Fibroblast of pulmonary artery (primary cell): ENCODE results near the gene HLA-DPB1.
A peak's percentile ranks its signal among the peaks of the same experiment; 100 is the strongest.

Source experiments
- DNase-seq: peaks from one replicate; pipeline ENCODE4 v3.0.0-alpha.2; 2010; ENCODE audit warnings: low read depth
- H3K4me3 ChIP-seq: replicated peaks from 2 replicates; pipeline ENCODE4 v1.5.1; 2011; ENCODE audit warnings: low read depth, mild to moderate bottlenecking, control low read depth, low read length, moderate library complexity
- TF ChIP-seq, protein P1 (sequence below): IDR thresholded peaks from 2 replicates; pipeline ENCODE4 v1.5.1; 2011; ENCODE audit warnings: mild to moderate bottlenecking, control low read depth, low read length, inconsistent platforms; ENCODE audit errors: missing control alignments

HLA-DPB1 gene

DNA sequence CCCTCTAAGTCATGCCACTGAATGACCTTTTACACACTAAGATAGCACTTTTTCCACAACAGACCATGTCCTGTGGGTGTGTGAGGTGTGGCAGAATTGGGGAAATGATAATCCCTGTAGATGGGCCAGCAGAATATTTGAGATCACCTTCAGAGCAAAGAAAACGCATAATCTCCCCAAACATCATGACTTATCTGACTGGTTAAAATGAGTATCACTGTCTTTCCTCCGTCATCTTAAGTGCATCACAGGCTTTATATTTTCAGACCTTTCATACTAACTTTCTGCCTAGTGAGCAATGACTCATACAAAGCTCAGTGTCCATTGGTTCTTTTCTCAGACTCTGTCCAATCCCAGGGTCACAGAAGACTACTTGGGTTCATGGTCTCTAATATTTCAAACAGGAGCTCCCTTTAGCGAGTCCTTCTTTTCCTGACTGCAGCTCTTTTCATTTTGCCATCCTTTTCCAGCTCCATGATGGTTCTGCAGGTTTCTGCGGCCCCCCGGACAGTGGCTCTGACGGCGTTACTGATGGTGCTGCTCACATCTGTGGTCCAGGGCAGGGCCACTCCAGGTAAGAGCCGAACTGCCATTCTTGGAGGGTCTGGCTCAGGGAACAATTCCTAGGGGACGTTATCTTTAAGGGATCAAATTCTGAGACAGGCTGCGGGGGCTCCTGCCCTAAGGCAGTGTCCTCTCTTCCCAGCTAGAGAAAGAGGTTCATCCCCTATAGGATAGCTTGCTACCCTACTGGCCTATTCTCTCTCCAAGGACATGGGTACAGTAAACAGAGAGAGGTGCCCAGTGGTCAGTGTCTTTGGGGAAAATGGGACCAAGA, at the start of gene HLA-DPB1:
Gene HLA-DPB1, plus strand, starts transcription at position 423 of the 838 bp plus-strand sequence. Its CDS starts 52 bp downstream, at position 475.
- peak; percentile 60 for DNase-seq
- TF ChIP-seq, protein P1, sequence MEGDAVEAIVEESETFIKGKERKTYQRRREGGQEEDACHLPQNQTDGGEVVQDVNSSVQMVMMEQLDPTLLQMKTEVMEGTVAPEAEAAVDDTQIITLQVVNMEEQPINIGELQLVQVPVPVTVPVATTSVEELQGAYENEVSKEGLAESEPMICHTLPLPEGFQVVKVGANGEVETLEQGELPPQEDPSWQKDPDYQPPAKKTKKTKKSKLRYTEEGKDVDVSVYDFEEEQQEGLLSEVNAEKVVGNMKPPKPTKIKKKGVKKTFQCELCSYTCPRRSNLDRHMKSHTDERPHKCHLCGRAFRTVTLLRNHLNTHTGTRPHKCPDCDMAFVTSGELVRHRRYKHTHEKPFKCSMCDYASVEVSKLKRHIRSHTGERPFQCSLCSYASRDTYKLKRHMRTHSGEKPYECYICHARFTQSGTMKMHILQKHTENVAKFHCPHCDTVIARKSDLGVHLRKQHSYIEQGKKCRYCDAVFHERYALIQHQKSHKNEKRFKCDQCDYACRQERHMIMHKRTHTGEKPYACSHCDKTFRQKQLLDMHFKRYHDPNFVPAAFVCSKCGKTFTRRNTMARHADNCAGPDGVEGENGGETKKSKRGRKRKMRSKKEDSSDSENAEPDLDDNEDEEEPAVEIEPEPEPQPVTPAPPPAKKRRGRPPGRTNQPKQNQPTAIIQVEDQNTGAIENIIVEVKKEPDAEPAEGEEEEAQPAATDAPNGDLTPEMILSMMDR: no peak
- H3K4me3 ChIP-seq: no peak within 1 kb of the TSS

- no peak overlapping the region for H3K4me3 ChIP-seq
- TF ChIP-seq, protein P1: no peak
- DNase-seq: no peak
Observed at GRCh38 chr6:33028220-33028849, 47.5 kb upstream of the HLA-DPB1 start.

DNA sequence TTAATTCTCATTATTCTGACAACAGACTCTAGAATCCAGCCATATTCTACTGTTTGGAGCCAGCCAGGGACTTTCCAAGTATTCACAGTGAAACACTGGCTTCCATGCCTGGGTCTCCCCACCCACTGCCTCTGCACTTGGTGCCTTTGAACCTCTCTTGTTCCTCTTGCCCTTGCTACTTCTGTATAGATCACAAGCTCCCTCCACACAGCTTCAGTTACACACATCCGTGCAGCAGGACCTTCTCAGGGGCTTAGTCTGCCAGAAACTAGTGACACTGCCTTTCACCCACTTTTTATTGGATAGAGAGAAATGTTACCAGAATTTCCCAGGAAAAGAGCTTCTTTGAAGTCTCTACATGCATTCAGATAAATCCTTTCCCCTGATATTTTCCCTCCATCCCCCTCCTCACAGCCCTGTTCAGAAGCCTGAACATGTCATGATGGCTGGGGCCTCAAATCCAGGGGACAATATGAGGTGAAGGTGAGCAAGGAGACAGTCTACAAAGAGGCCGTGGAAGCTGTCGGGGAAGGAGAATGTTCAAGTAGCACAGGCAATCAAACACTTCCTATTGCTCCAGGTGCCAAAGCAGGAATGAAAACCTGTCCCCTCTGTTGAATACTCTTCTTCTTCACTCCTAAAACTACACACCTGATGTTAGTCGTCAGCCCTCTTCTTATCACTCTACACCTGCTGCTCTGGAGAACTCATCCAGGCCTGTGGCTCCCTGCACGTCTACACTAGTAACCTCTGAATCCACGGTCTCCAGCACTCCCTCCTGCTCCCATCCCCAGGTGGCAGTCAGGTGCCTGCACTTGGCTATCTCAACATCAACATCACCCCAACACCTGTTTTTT, 46.2 kb upstream of the HLA-DPB1 start:
- TF ChIP-seq, protein P1: no peak
- H3K4me3 ChIP-seq: no peak overlapping the region
- DNase-seq: peak; percentile 6

- DNase-seq: no peak
- TF ChIP-seq, protein P1: no peak
- no peak overlapping the region for H3K4me3 ChIP-seq
Observed at GRCh38 chr6:33030245-33030644, 45.5 kb upstream of the HLA-DPB1 start.

- TF ChIP-seq, protein P1: no peak
- DNase-seq: no peak
- no peak overlapping the region for H3K4me3 ChIP-seq
Observed at GRCh38 chr6:33034554-33034953, 41.2 kb upstream of the HLA-DPB1 start.

DNA sequence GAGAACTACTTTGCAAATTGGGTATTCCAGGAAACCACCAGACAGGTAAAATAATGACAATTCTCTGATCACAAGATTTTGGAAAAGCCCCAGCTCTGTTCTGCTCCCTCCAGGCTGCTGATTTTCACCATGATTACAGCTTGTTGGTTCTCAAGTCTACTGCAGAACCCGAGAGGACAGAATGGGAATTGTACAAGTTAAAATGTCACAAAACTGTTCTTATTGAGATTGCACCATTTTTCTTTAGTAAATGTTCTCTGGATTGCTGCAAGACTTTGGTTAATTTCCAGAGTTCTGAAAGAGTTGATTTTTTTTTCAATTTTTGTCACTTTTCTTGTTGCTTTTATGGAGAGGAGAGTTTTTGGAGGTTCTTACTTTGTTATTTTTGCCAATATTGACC, 39.3 kb upstream of the HLA-DPB1 start:
- no peak for DNase-seq
- H3K4me3 ChIP-seq: no peak overlapping the region
- TF ChIP-seq, protein P1: no peak
